ENCODE data around the gene TRIM61. TPM values are rescaled to one million over a fixed set of nuclear protein-coding genes. Genes with fewer than 3 reads are reported as not detected.
A peak's percentile ranks its signal among the peaks of the same experiment; 100 is the strongest.
"Not testable (repeated sequence)": the region's sequence is repeated elsewhere in the genome, so short reads cannot be mapped to it uniquely, and the experiment has no call there.

TRIM61 gene
- 2.7 TPM for polyA plus RNA-seq (ENCODE audit: insufficient read length)

GRCh38 chr4:164977243-164978164 is at the start of gene TRIM61:
Gene TRIM61, minus strand, starts transcription at chr4:164977657. Its CDS starts 7,655 bp downstream, at chr4:164970002.
- DNase-seq (ENCODE audit: low read depth): peak; percentile 17

- not testable (repeated sequence) for DNase-seq (ENCODE audit: low read depth)
Observed at GRCh38 chr4:165025782-165026181, 48.3 kb upstream of the TRIM61 start.

GRCh38 chr4:165019995-165020394 is 42.5 kb upstream of the TRIM61 start:
- DNase-seq (ENCODE audit: low read depth): not testable (repeated sequence)

- DNase-seq (ENCODE audit: low read depth): no peak
Observed at GRCh38 chr4:165016971-165017370, 39.5 kb upstream of the TRIM61 start.

- no peak for DNase-seq (ENCODE audit: low read depth)
Observed at GRCh38 chr4:165013691-165014090, 36.2 kb upstream of the TRIM61 start.

GRCh38 chr4:165011403-165011802 is 33.9 kb upstream of the TRIM61 start:
- DNase-seq (ENCODE audit: low read depth): no peak

- no peak for DNase-seq (ENCODE audit: low read depth)
Observed at GRCh38 chr4:165010991-165011390, 33.5 kb upstream of the TRIM61 start.

- no peak for DNase-seq (ENCODE audit: low read depth)
Observed at GRCh38 chr4:165010487-165010886, 33.0 kb upstream of the TRIM61 start.

- DNase-seq (ENCODE audit: low read depth): no peak
Observed at GRCh38 chr4:165009493-165010227, 32.2 kb upstream of the TRIM61 start.

GRCh38 chr4:165006886-165007285 is 29.4 kb upstream of the TRIM61 start:
- DNase-seq (ENCODE audit: low read depth): no peak

GRCh38 chr4:165006456-165006855 is 29.0 kb upstream of the TRIM61 start:
- DNase-seq (ENCODE audit: low read depth): no peak

GRCh38 chr4:165005352-165005925 is 28.0 kb upstream of the TRIM61 start:
- no peak for DNase-seq (ENCODE audit: low read depth)

- not testable (repeated sequence) for DNase-seq (ENCODE audit: low read depth)
Observed at GRCh38 chr4:165001957-165002356, 24.5 kb upstream of the TRIM61 start.

- not testable (repeated sequence) for DNase-seq (ENCODE audit: low read depth)
Observed at GRCh38 chr4:164998526-164999080, 21.1 kb upstream of the TRIM61 start.

- no peak for DNase-seq (ENCODE audit: low read depth)
Observed at GRCh38 chr4:164997941-164998340, 20.5 kb upstream of the TRIM61 start.

- DNase-seq (ENCODE audit: low read depth): no peak
Observed at GRCh38 chr4:164997324-164997723, 19.9 kb upstream of the TRIM61 start.

- not testable (repeated sequence) for DNase-seq (ENCODE audit: low read depth)
Observed at GRCh38 chr4:164996123-164996522, 18.7 kb upstream of the TRIM61 start.

- DNase-seq (ENCODE audit: low read depth): not testable (repeated sequence)
Observed at GRCh38 chr4:164990786-164991185, 13.3 kb upstream of the TRIM61 start.

- DNase-seq (ENCODE audit: low read depth): no peak
Observed at GRCh38 chr4:164989471-164989870, 12.0 kb upstream of the TRIM61 start.

- not testable (repeated sequence) for DNase-seq (ENCODE audit: low read depth)
Observed at GRCh38 chr4:164971929-164972328, 5.5 kb downstream of the TRIM61 start.

GRCh38 chr4:164959896-164960295 is 17.6 kb downstream of the TRIM61 start:
- no peak for DNase-seq (ENCODE audit: low read depth)

GRCh38 chr4:164959421-164959820 is 18.0 kb downstream of the TRIM61 start:
- not testable (repeated sequence) for DNase-seq (ENCODE audit: low read depth)

All from forelimb muscle (tissue), 1 donor.